ENCODE data around the gene SLAIN1. TPM values are rescaled to one million over a fixed set of nuclear protein-coding genes. Genes with fewer than 3 reads are reported as not detected.

The SLAIN1 gene
- total RNA-seq, 2 experiments from 2014 or later, result 22.7 to 31.5 TPM

- no peak for DNase-seq
- ChIA-PET POLR2A (no interaction called here), CTCF (interaction anchor here (1.5 kb wide), 1 partner anchor 16 kb away, joined by 3 read pairs; no protein-coding TSS in a partner anchor)
- Mint-ChIP-seq H3K4me3 (no peak overlapping the region), H3K27ac (no peak overlapping the region), H3K36me3 (ENCODE audit: low read depth) (no peaks in the 10 kb centered on the region), H3K27me3 (no peaks in the 10 kb centered on the region), H3K9me3 (peaks cover 9% of the 10 kb centered on the region), H3K4me1 (no peaks in the 10 kb centered on the region)
Observed at GRCh38 chr13:77786695-77787287, 89.3 kb downstream of the SLAIN1 start.

DNA sequence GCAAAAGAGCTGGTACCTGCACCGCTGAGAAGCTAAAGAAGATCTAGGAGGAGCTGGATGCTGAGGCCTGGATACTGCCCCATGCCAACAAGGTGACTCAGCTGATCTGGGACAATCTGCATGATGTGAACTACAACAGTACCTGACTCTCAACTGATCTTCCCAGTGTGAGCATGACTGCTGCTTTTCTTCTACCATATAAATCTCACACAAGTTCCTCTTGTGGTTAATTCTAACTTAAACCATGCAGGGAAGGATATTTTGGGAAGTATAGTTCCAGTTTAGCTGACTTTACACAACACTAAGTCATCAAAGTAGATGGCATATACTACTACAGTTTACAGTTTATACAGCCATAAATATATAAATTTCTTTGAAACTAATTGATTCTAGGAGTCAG is 91.9 kb downstream of the SLAIN1 start:
- Mint-ChIP-seq H3K4me3 (no peak overlapping the region), H3K27me3 (no peaks in the 10 kb centered on the region), H3K9me3 (peaks cover 11% of the 10 kb centered on the region), H3K36me3 (ENCODE audit: low read depth) (no peaks in the 10 kb centered on the region), H3K27ac (no peak overlapping the region), H3K4me1 (no peaks in the 10 kb centered on the region)
- ChIA-PET POLR2A (no interaction called here), CTCF (no interaction called here)
- DNase-seq, result no peak

DNA sequence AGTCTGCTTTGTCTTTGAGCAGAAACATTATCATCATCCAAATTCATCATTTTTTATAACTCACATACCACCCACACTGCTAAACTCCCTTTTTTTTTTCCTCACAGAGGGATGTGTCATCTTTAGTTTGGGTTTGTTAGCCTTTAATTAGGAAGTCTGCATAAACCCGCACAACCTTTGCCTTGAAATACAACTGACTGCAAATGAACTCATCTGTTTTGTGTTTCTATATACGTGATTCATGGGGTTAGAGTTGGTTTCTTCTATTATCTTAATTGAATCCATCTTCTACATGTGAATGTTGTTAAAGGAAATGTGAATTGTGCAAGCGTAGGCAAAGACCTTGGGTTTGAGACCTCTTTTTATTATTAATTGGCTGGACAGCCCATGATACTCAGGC is 102.7 kb downstream of the SLAIN1 start:
- H3K4me3 Mint-ChIP-seq, result no peak overlapping the region
- H3K27ac Mint-ChIP-seq, result no peak overlapping the region
- POLR2A ChIA-PET, result no interaction called here
- H3K9me3 Mint-ChIP-seq, result no peaks in the 10 kb centered on the region
- no peak for DNase-seq
- H3K4me1 Mint-ChIP-seq, result no peaks in the 10 kb centered on the region
- CTCF ChIA-PET, result no interaction called here
- peaks cover 11% of the 10 kb centered on the region for H3K27me3 Mint-ChIP-seq
- no peaks in the 10 kb centered on the region for H3K36me3 Mint-ChIP-seq (ENCODE audit: low read depth)

DNA sequence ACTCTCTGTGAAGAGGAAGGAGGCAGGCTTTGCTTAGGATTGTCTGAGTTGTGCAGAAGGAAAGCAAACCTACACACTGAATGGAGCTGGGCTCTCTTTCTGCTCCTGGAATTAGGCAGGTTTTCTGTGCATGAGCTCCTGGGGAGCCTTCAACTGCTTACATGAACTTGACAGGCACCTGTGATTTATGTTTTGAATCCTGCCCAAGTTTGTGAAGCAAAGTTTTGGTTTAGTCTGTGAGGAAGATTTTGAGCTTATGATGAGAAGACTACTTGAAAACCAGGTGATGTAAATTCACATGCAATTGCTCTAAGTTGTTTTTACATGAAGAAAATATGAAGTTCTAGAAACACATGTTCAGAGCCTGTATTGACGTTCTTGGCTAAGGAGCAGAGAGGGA is 109.0 kb downstream of the SLAIN1 start:
- Mint-ChIP-seq H3K27me3 (peaks cover 10% of the 10 kb centered on the region), H3K27ac (no peak overlapping the region), H3K9me3 (no peaks in the 10 kb centered on the region), H3K36me3 (ENCODE audit: low read depth) (no peaks in the 10 kb centered on the region), H3K4me3 (no peak overlapping the region), H3K4me1 (peaks cover 4% of the 10 kb centered on the region)
- POLR2A ChIA-PET, result no interaction called here
- DNase-seq, result no peak
- CTCF ChIA-PET, result interaction anchor here (1.1 kb wide), 1 partner anchor 9 kb away, joined by 3 read pairs; no protein-coding TSS in a partner anchor

DNA sequence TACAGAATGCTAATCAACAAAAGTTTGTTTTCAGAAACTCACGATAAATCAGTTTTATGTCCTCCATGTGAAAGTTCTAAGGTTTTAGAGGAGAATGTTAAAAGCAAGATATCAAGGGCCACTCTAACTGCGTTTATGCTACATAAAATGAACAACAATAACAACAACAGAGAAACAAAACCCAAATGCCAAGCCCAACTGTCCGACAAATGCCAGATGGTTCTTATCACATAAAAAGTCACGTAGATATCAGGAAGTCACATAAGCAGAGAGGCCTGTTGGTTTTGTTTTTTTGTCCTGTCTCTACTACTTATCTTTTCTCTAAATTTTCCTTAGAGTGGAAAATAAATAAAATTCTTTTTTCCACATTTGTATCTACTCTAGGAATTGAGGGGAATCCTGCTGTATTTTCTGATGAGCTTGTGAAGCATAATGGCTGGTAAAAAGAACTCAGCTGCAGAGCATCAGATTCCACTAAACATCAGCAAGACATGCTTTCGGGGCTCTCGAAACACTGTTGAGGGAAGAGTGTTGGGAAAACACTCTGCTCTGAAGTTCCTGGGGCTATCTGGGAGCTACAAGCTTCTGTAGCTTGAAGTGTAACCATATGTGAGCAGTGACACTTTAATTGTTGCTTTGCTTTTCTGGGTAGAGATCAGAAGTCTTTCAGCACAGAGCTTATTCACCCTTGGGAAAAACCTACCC is 110.1 kb downstream of the SLAIN1 start:
- Mint-ChIP-seq H3K27me3 (peaks cover 8% of the 10 kb centered on the region), H3K4me1 (peaks cover 4% of the 10 kb centered on the region), H3K9me3 (no peaks in the 10 kb centered on the region), H3K4me3 (no peak overlapping the region), H3K36me3 (ENCODE audit: low read depth) (no peaks in the 10 kb centered on the region), H3K27ac (no peak overlapping the region)
- POLR2A ChIA-PET, result interaction anchor here (0.7 kb wide), 1 partner anchor 43 kb away, joined by 4 read pairs; no protein-coding TSS in a partner anchor
- CTCF ChIA-PET, result no interaction called here
- DNase-seq, result no peak

- peaks cover 4% of the 10 kb centered on the region for H3K27me3 Mint-ChIP-seq
- H3K4me3 Mint-ChIP-seq, result no peak overlapping the region
- no peak for DNase-seq
- no peaks in the 10 kb centered on the region for H3K9me3 Mint-ChIP-seq
- CTCF ChIA-PET, result no interaction called here
- H3K36me3 Mint-ChIP-seq (ENCODE audit: low read depth), result no peaks in the 10 kb centered on the region
- POLR2A ChIA-PET, result no interaction called here
- no peak overlapping the region for H3K27ac Mint-ChIP-seq
- H3K4me1 Mint-ChIP-seq, result peaks cover 4% of the 10 kb centered on the region
Observed at GRCh38 chr13:77810430-77810829, 112.9 kb downstream of the SLAIN1 start.

DNA sequence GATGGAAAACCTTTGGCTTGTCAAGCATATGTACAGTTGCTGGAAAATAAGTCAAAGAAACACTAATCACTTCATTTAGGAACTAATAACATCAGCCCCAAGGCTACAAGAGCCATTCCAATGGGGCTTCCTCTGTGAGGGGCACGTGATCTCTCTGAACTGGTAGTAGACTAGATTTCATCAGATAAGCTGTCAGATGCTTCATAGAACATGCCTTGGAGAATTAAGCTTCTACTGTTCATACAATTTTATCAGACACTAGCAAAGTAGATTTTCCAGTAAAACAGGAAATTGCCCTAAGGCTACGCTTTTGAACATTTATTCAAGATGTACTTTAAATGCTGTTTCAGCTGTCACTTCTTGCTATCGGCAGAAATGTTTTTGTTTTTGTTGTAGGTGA is 113.4 kb downstream of the SLAIN1 start:
- Mint-ChIP-seq H3K36me3 (ENCODE audit: low read depth) (no peaks in the 10 kb centered on the region), H3K4me1 (peaks cover 4% of the 10 kb centered on the region), H3K4me3 (no peak overlapping the region), H3K9me3 (no peaks in the 10 kb centered on the region), H3K27me3 (peaks cover 4% of the 10 kb centered on the region), H3K27ac (no peak overlapping the region)
- ChIA-PET CTCF (no interaction called here), POLR2A (no interaction called here)
- DNase-seq, result no peak

GRCh38 chr13:77811381-77811780 is 113.9 kb downstream of the SLAIN1 start:
- Mint-ChIP-seq H3K4me1 (peaks cover 4% of the 10 kb centered on the region), H3K9me3 (no peaks in the 10 kb centered on the region), H3K4me3 (no peak overlapping the region), H3K36me3 (ENCODE audit: low read depth) (no peaks in the 10 kb centered on the region), H3K27ac (no peak overlapping the region), H3K27me3 (peaks cover 4% of the 10 kb centered on the region)
- DNase-seq, result no peak
- POLR2A ChIA-PET, result no interaction called here
- CTCF ChIA-PET, result no interaction called here

DNA sequence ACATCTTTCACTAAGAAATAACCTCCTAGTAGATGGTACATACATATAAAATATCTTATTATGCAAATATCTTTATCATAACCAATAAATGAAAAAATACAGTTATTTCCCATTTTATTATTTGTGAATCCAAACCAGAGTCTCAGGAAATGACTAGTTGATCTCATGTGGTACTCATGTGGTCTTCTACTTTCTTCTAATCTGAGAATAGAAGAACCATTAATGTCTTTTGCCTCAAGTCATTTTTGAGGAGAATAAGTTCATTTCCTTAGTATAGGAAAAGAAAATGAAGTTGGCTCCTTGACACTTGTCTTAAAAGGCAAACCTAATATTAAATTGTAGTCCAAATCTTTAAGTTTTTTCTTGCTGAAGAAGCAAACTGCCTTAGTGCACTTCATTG is 114.5 kb downstream of the SLAIN1 start:
- no peak overlapping the region for H3K27ac Mint-ChIP-seq
- no peaks in the 10 kb centered on the region for H3K36me3 Mint-ChIP-seq (ENCODE audit: low read depth)
- no peak overlapping the region for H3K4me3 Mint-ChIP-seq
- peaks cover 4% of the 10 kb centered on the region for H3K4me1 Mint-ChIP-seq
- POLR2A ChIA-PET, result no interaction called here
- H3K27me3 Mint-ChIP-seq, result peaks cover 4% of the 10 kb centered on the region
- no peak for DNase-seq
- H3K9me3 Mint-ChIP-seq, result no peaks in the 10 kb centered on the region
- CTCF ChIA-PET, result no interaction called here

Small RNA genes lying within 50 kb of the gene (microRNA-seq; reads per million reads assigned to microRNA genes)
- gene MIR3665 (ENCODE audit: borderline microRNAs expressed, borderline replicate concordance), result not detected

Other genes starting within 250 kb of the SLAIN1 start
- not detected for gene SCEL, start 162.0 kb upstream of the SLAIN1 start, total RNA-seq
- gene EDNRB, start 221.1 kb downstream of the SLAIN1 start, total RNA-seq, result not detected

Data from activated CD4-positive, alpha-beta T cell treated with anti-CD3 and anti-CD28 coated beads, Interleukin-2, amount 10 ng/mL, durations not matched to agents 7 days and 5 days (primary cell).